Measurements from ENCODE around the gene USP25.

Gene USP25

GRCh38 chr21:15748586-15748985, 18.8 kb downstream of the USP25 start:
- POLR2A ChIA-PET (ENCODE audit: low non-redundant PET), result no interaction called here
- TF ChIP-seq, protein P1, sequence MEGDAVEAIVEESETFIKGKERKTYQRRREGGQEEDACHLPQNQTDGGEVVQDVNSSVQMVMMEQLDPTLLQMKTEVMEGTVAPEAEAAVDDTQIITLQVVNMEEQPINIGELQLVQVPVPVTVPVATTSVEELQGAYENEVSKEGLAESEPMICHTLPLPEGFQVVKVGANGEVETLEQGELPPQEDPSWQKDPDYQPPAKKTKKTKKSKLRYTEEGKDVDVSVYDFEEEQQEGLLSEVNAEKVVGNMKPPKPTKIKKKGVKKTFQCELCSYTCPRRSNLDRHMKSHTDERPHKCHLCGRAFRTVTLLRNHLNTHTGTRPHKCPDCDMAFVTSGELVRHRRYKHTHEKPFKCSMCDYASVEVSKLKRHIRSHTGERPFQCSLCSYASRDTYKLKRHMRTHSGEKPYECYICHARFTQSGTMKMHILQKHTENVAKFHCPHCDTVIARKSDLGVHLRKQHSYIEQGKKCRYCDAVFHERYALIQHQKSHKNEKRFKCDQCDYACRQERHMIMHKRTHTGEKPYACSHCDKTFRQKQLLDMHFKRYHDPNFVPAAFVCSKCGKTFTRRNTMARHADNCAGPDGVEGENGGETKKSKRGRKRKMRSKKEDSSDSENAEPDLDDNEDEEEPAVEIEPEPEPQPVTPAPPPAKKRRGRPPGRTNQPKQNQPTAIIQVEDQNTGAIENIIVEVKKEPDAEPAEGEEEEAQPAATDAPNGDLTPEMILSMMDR (conservative IDR thresholded peaks at IDR 0.05; ENCODE audit: low read depth), result no peak
- CTCF ChIA-PET, result interaction anchor here (0.6 kb wide), 1 partner anchor 20 kb away, joined by 3 read pairs; no protein-coding TSS in a partner anchor
- no peak overlapping the region for H3K27ac ChIP-seq
- DNase-seq (ENCODE audit: low spot score), result no peak

DNA sequence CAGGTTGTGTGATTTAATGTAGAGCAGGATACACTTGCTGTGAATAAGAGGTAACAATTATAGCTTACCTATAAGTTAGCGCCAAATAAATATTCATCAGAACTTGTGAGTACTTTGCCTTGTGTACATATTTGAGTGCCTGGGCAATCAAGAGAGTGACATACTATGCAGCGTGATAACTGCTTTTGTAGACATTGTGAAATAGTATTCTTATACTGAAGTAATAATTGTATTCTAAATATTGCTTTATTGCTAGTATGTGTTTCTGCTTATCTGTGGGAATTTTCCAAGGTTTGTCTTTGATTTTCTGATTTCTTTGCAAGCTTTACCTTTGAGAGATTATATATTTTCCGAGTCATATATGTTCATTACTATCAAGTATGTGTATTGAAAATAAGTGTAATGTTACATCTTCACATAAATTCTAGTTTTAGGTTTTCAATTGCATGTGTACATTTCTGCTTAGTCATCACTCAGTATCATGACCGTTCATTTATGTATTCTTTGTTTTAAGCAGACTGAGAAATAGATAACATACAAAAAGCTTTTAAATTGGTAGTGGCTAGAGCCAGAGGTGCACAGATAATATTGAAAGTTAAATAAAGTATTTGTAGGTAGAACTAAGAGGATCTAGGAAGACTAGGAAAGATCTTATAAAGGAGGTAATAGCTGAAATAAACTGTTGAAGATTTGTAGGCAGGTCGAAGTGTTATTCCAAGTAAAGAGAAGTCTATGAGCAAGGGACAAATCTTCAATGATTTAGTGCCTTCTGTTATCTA, 19.5 kb downstream of the USP25 start:
- TF ChIP-seq, protein P1 (conservative IDR thresholded peaks at IDR 0.05; ENCODE audit: low read depth), result no peak
- H3K27ac ChIP-seq, result no peak overlapping the region
- POLR2A ChIA-PET (ENCODE audit: low non-redundant PET), result no interaction called here
- no peak for DNase-seq (ENCODE audit: low spot score)
- CTCF ChIA-PET, result interaction anchor here (0.6 kb wide), 1 partner anchor 19 kb away, joined by 3 read pairs; no protein-coding TSS in a partner anchor

DNA sequence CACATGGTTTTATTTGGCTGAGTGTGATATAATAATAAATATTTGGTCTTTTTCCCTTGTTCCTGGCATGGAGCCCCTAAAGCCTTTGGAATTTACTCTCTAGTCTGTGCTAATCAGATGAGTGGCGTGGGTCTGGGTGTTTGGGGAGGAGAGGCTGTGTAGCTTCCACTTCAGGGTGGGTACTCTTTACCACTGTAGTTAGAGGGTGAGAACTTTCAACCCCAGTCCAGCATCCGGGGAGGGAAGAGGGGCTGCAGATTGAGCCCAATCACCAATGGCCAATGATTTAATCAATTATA, 20.0 kb downstream of the USP25 start:
- TF ChIP-seq, protein P1 (conservative IDR thresholded peaks at IDR 0.05; ENCODE audit: low read depth), result no peak
- POLR2A ChIA-PET (ENCODE audit: low non-redundant PET), result no interaction called here
- no peak for DNase-seq (ENCODE audit: low spot score)
- no peak overlapping the region for H3K27ac ChIP-seq
- CTCF ChIA-PET, result no interaction called here

- CTCF ChIA-PET, result no interaction called here
- DNase-seq (ENCODE audit: low spot score), result no peak
- no peak overlapping the region for H3K27ac ChIP-seq
- POLR2A ChIA-PET (ENCODE audit: low non-redundant PET), result no interaction called here
- TF ChIP-seq, protein P1 (conservative IDR thresholded peaks at IDR 0.05; ENCODE audit: low read depth), result no peak
Observed at GRCh38 chr21:15751037-15751436, 21.3 kb downstream of the USP25 start.

DNA sequence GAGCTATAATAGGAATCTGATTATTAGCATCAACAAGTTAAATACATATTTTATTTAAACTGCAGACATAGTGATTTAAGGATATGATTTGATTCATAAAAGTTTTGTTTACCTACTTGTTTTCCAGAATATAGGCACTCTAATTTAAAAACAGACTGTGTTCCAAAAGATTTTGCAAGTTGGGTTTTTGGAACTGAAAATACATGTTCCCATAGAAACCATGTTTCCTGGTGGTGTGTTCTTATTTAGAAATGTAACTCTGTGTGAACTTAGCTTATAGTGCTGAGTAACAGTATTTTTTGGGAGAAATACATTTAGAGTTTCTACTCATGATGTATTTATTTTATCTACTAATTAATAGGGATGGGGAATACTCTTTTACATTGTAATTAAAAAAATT, 21.8 kb downstream of the USP25 start:
- H3K27ac ChIP-seq, result no peak overlapping the region
- TF ChIP-seq, protein P1 (conservative IDR thresholded peaks at IDR 0.05; ENCODE audit: low read depth), result no peak
- ChIA-PET POLR2A (ENCODE audit: low non-redundant PET) (no interaction called here), CTCF (no interaction called here)
- DNase-seq (ENCODE audit: low spot score), result no peak

GRCh38 chr21:15752763-15753407, 23.1 kb downstream of the USP25 start:
- TF ChIP-seq, protein P1 (conservative IDR thresholded peaks at IDR 0.05; ENCODE audit: low read depth), result no peak
- CTCF ChIA-PET, result no interaction called here
- DNase-seq (ENCODE audit: low spot score), result no peak
- H3K27ac ChIP-seq, result no peak overlapping the region
- POLR2A ChIA-PET (ENCODE audit: low non-redundant PET), result no interaction called here

Data from RWPE1 (cell line).